SK-N-SH treated with all-trans-retinoic acid at 6 μM for 48 hours (cell line): Measurements from ENCODE around the gene MARCHF10.

ENCODE experiments used
- ATAC-seq: fragments of 200-7000 bp; cut with Tn5 transposase; 3 replicates; pipeline ENCODE4 v1.9.1; 2020; ENCODE audit warnings: mild to moderate bottlenecking, moderate library complexity
- ARNTL ChIP-seq: fragments of 450-650 bp; formaldehyde crosslinking; IDR thresholded peaks from 2 replicates; pipeline ENCODE4 v1.5.0; 2020; ENCODE audit warnings: low read depth, mild to moderate bottlenecking, moderate library complexity, borderline replicate concordance
- BACH2 ChIP-seq: fragments of 250-450 bp; sonication (Bioruptor Pico); IDR thresholded peaks from 2 replicates; pipeline ENCODE4 v1.9.0; 2021; ENCODE audit warnings: mild to moderate bottlenecking, borderline replicate concordance
- CSDC2 ChIP-seq: fragments of 250-450 bp; sonication (Bioruptor Pico); IDR thresholded peaks from 2 replicates; pipeline ENCODE4 v1.5.0; 2020; ENCODE audit warnings: mild to moderate bottlenecking, moderate library complexity
- ESRRG ChIP-seq: fragments of 250-450 bp; sonication (Bioruptor Pico); IDR thresholded peaks from 2 replicates; pipeline ENCODE4 v1.6.1; 2021; ENCODE audit warnings: mild to moderate bottlenecking
- ISL1 ChIP-seq: fragments of 250-450 bp; sonication (Bioruptor Pico); IDR thresholded peaks from 2 replicates; pipeline ENCODE4 v2.1.2; 2022; ENCODE audit warnings: mild to moderate bottlenecking, moderate library complexity
- OSR1 ChIP-seq: fragments of 250-450 bp; sonication (Bioruptor Pico); IDR thresholded peaks from 2 replicates; pipeline ENCODE4 v1.8.0; 2022; ENCODE audit warnings: moderate library complexity, mild to moderate bottlenecking, inconsistent platforms
- PPARA ChIP-seq: fragments of 250-450 bp; sonication (Bioruptor Pico); IDR thresholded peaks from 2 replicates; pipeline ENCODE4 v1.5.0; 2020; ENCODE audit warnings: mild to moderate bottlenecking, borderline replicate concordance
- SNAI2 ChIP-seq: fragments of 250-450 bp; sonication (Bioruptor Pico); IDR thresholded peaks from 2 replicates; pipeline ENCODE4 v1.5.0; 2020; ENCODE audit warnings: mild to moderate bottlenecking, moderate library complexity
- TCF4 ChIP-seq: fragments of 250-450 bp; sonication (Bioruptor Pico); IDR thresholded peaks from 2 replicates; pipeline ENCODE4 v1.8.0; 2021; ENCODE audit warnings: mild to moderate bottlenecking, moderate library complexity, borderline replicate concordance
- ZFP3 ChIP-seq: fragments of 250-450 bp; sonication (Bioruptor Pico); IDR thresholded peaks from 2 replicates; pipeline ENCODE4 v1.5.0; 2020; ENCODE audit warnings: mild to moderate bottlenecking, moderate library complexity
- ZNF565 ChIP-seq: fragments of 450-650 bp; formaldehyde crosslinking; conservative IDR thresholded peaks from 2 replicates; pipeline ENCODE4 v1.5.0; 2020; ENCODE audit warnings: low read depth, mild to moderate bottlenecking, moderate library complexity
- ZNF8 ChIP-seq: fragments of 450-650 bp; formaldehyde crosslinking; IDR thresholded peaks from 2 replicates; pipeline ENCODE4 v1.5.0; 2020; ENCODE audit warnings: mild to moderate bottlenecking, moderate library complexity
- TF ChIP-seq, protein P1 (sequence below): fragments of 250-450 bp; sonication (Bioruptor Pico); IDR thresholded peaks from 2 replicates; pipeline ENCODE4 v1.8.0; 2021; ENCODE audit warnings: low read depth, mild to moderate bottlenecking, moderate library complexity, borderline replicate concordance
- TF ChIP-seq, protein P2 (sequence below): fragments of 250-450 bp; sonication (Bioruptor Pico); IDR thresholded peaks from 2 replicates; pipeline ENCODE4 v1.5.1; 2020; ENCODE audit warnings: low read depth, mild to moderate bottlenecking, moderate library complexity
- TF ChIP-seq, protein P3 (sequence below): fragments of 250-450 bp; sonication (Bioruptor Pico); IDR thresholded peaks from 2 replicates; pipeline ENCODE4 v1.8.0; 2020; ENCODE audit warnings: mild to moderate bottlenecking, moderate library complexity, borderline replicate concordance
- TF ChIP-seq, protein P4 (sequence below): fragments of 250-450 bp; sonication (Bioruptor Pico); IDR thresholded peaks from 2 replicates; pipeline ENCODE4 v1.5.0; 2020; ENCODE audit warnings: mild to moderate bottlenecking, moderate library complexity
- TF ChIP-seq, protein P5 (sequence below): fragments of 250-450 bp; sonication (Bioruptor Pico); IDR thresholded peaks from 2 replicates; pipeline ENCODE4 v1.5.1; 2021; ENCODE audit warnings: mild to moderate bottlenecking, moderate library complexity

Gene MARCHF10

DNA sequence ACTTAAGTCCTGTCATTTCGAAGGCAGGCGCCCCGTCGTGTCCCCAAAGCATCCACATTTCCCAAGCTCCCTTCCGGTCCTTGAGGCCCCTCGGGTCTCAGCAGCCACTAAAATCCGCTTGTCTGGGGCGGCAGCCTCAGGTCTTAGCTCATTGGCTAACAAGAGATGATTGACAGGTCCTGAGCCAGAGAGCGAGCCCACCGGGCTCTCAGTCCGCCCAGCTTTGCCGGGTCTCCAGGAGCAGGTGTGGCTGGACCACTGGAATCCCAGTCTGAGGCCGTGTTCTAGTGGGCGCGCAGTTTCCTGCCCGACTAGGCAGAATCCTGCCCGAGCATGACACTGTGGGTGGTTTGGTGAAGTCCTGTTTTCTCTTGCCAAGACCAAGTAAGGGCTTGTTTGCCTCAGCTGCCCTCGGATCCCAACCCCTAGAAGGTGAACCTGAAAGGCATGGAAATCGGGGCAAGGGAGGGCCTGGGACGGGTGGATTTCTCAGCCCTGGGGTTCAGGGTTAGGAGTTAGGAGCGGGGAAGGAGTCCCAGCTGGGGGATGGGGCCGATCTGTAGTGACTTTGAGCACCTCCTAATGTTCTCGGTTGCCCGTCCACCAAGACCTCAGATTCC is 137.8 kb downstream of the MARCHF10 start (continued):
- TF ChIP-seq, protein P1, sequence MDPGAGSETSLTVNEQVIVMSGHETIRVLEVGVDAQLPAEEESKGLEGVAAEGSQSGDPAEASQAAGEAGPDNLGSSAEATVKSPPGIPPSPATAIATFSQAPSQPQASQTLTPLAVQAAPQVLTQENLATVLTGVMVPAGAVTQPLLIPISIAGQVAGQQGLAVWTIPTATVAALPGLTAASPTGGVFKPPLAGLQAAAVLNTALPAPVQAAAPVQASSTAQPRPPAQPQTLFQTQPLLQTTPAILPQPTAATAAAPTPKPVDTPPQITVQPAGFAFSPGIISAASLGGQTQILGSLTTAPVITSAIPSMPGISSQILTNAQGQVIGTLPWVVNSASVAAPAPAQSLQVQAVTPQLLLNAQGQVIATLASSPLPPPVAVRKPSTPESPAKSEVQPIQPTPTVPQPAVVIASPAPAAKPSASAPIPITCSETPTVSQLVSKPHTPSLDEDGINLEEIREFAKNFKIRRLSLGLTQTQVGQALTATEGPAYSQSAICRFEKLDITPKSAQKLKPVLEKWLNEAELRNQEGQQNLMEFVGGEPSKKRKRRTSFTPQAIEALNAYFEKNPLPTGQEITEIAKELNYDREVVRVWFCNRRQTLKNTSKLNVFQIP (CRISPR knock-in tag), result no peak

DNA sequence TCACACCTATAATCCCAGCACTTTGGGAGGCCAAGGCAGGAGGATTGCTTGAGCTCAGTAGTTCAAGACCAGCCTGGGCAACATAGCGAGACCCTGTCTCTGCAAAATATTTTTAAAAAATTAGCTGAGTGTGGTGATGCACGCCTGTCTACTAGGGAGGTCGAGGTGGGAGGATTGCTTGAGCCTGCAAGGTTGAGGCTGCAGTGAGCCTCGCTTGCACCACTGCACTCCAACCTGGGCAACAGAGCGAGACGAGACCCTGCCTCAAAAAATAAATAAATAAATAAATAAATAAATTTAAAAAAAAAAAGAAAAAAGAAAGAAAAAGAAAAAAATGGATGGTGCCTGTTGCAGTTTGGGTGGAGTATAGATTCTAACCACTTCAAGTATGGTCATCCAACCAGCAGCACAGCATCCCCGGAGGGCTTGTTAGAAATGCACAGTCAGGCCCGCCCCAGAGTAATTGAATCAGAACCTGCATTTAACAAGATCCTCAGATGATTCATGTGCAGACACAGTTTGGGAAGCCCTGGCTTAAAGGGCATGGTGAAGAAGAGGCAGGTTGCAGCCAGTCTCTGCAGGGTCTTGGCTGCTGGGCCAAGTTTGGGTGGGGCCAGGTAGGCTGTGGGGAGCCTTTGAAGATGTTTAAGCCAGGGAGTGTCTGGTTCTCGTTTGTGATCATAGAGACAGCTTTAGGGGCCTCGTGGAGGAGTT is 139.9 kb downstream of the MARCHF10 start:
- TF ChIP-seq ESRRG (CRISPR knock-in tag) (no peak), OSR1 (CRISPR knock-in tag) (no peak), ISL1 (CRISPR knock-in tag) (no peak)
- TF ChIP-seq, protein P2, sequence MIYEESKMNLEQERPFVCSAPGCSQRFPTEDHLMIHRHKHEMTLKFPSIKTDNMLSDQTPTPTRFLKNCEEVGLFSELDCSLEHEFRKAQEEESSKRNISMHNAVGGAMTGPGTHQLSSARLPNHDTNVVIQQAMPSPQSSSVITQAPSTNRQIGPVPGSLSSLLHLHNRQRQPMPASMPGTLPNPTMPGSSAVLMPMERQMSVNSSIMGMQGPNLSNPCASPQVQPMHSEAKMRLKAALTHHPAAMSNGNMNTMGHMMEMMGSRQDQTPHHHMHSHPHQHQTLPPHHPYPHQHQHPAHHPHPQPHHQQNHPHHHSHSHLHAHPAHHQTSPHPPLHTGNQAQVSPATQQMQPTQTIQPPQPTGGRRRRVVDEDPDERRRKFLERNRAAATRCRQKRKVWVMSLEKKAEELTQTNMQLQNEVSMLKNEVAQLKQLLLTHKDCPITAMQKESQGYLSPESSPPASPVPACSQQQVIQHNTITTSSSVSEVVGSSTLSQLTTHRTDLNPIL (CRISPR knock-in tag), result no peak
- TF ChIP-seq, protein P3, sequence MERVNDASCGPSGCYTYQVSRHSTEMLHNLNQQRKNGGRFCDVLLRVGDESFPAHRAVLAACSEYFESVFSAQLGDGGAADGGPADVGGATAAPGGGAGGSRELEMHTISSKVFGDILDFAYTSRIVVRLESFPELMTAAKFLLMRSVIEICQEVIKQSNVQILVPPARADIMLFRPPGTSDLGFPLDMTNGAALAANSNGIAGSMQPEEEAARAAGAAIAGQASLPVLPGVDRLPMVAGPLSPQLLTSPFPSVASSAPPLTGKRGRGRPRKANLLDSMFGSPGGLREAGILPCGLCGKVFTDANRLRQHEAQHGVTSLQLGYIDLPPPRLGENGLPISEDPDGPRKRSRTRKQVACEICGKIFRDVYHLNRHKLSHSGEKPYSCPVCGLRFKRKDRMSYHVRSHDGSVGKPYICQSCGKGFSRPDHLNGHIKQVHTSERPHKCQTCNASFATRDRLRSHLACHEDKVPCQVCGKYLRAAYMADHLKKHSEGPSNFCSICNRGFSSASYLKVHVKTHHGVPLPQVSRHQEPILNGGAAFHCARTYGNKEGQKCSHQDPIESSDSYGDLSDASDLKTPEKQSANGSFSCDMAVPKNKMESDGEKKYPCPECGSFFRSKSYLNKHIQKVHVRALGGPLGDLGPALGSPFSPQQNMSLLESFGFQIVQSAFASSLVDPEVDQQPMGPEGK (CRISPR knock-in tag), result no peak
- peak; percentile 41 for ATAC-seq

DNA sequence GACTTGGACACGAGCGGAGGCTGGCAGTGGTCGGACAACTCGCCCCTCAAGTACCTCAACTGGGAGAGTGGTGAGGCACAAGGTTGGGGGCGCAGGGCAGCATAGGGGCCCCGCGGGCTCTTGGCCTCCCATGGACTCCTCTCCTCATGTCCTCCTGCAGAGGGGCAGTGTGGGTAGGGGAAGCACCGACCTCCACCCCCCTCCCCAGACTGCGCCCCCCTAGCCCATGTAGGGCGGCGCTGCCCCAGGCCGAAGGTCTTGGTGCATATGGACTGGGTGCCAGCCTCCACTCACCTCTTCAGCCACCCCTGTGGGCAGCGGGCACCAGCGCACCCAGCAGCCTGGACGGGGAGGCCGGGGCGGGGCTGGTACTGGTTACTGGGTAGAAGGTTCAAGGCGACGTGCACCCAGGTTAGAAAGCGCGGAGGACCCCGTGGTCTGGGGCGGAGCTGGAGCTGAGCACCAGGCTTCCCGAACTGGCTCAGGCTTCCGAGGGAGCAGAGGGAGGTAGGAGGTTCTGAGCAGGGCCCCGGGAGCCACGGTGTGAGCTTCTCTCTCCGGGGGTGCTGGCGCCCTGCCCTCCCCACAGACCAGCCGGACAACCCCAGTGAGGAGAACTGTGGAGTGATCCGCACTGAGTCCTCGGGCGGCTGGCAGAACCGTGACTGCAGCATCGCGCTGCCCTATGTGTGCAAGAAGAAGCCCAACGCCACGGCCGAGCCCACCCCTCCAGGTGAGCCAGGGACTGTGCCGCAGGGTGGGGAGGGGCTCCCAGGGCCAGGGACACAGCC is 141.1 kb downstream of the MARCHF10 start:
- TF ChIP-seq, protein P4, sequence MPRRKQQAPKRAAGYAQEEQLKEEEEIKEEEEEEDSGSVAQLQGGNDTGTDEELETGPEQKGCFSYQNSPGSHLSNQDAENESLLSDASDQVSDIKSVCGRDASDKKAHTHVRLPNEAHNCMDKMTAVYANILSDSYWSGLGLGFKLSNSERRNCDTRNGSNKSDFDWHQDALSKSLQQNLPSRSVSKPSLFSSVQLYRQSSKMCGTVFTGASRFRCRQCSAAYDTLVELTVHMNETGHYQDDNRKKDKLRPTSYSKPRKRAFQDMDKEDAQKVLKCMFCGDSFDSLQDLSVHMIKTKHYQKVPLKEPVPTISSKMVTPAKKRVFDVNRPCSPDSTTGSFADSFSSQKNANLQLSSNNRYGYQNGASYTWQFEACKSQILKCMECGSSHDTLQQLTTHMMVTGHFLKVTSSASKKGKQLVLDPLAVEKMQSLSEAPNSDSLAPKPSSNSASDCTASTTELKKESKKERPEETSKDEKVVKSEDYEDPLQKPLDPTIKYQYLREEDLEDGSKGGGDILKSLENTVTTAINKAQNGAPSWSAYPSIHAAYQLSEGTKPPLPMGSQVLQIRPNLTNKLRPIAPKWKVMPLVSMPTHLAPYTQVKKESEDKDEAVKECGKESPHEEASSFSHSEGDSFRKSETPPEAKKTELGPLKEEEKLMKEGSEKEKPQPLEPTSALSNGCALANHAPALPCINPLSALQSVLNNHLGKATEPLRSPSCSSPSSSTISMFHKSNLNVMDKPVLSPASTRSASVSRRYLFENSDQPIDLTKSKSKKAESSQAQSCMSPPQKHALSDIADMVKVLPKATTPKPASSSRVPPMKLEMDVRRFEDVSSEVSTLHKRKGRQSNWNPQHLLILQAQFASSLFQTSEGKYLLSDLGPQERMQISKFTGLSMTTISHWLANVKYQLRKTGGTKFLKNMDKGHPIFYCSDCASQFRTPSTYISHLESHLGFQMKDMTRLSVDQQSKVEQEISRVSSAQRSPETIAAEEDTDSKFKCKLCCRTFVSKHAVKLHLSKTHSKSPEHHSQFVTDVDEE (CRISPR knock-in tag), result no peak
- TF ChIP-seq, protein P1 (CRISPR knock-in tag), result no peak
- TF ChIP-seq, all 23 proteins: peak for 0
- ATAC-seq, result no peak

DNA sequence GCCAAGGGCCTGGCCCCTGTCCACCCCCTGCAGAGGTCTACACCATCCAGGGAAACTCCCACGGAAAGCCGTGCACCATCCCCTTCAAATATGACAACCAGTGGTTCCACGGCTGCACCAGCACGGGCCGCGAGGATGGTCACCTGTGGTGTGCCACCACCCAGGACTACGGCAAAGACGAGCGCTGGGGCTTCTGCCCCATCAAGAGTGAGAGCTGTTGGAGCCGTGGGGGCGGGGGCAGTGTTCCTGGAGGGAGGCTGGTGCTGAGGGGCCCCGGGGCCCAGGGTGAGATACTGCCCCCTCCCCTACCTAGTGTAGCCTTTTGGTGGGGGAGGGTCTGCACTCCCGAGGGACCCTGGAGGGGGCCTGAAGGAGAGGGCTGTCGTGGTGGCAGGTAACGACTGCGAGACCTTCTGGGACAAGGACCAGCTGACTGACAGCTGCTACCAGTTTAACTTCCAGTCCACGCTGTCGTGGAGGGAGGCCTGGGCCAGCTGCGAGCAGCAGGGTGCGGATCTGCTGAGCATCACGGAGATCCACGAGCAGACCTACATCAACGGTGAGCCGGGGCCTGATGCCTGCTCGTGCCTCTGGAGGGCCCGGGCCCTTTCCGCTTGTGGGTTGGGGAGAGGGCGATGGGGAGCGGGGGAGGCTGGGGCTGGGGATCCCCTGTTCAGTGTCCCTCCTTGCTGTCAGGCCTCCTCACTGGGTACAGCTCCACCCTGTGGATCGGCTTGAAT is 141.9 kb downstream of the MARCHF10 start:
- no peak for ATAC-seq
- TF ChIP-seq ZNF565 (no peak), ARNTL (no peak), TCF4 (CRISPR knock-in tag) (no peak), PPARA (no peak), ZNF8 (CRISPR knock-in tag) (no peak), SNAI2 (CRISPR knock-in tag) (no peak), ZFP3 (CRISPR knock-in tag) (no peak), CSDC2 (no peak), BACH2 (CRISPR knock-in tag) (no peak)
- TF ChIP-seq, protein P2 (CRISPR knock-in tag), result no peak
- TF ChIP-seq, protein P3 (CRISPR knock-in tag), result no peak
- TF ChIP-seq, protein P5, sequence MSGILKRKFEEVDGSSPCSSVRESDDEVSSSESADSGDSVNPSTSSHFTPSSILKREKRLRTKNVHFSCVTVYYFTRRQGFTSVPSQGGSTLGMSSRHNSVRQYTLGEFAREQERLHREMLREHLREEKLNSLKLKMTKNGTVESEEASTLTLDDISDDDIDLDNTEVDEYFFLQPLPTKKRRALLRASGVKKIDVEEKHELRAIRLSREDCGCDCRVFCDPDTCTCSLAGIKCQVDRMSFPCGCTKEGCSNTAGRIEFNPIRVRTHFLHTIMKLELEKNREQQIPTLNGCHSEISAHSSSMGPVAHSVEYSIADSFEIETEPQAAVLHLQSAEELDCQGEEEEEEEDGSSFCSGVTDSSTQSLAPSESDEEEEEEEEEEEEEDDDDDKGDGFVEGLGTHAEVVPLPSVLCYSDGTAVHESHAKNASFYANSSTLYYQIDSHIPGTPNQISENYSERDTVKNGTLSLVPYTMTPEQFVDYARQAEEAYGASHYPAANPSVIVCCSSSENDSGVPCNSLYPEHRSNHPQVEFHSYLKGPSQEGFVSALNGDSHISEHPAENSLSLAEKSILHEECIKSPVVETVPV (CRISPR knock-in tag), result no peak
